HTERT RPE-1 (cell line): ENCODE data around the gene KCNJ8.
"Not testable (repeated sequence)": the region's sequence is repeated elsewhere in the genome, so short reads cannot be mapped to it uniquely, and the experiment has no call there.

Experiments
- in situ Hi-C: fragments of 300-500 bp; cut with MboI; formaldehyde crosslinking; loops from 4 replicates; pipeline ENCODE4 v1.14.3; 2020; ENCODE audit warnings: low sequenced_read_pairs

KCNJ8 gene

GRCh38 chr12:21774358-21775132 is at the start of gene KCNJ8:
Gene KCNJ8 (minus strand): TSS chr12:21774706. CDS start chr12:21773616, 1,090 bp downstream.
- in situ Hi-C loops: no loop called here

GRCh38 chr12:21823581-21823980 is 49.1 kb upstream of the KCNJ8 start:
- in situ Hi-C loops: no loop called here

GRCh38 chr12:21819678-21820077 is 45.2 kb upstream of the KCNJ8 start:
- in situ Hi-C loops: no loop called here

- in situ Hi-C loops: no loop called here
Measured at GRCh38 chr12:21819236-21819635, 44.7 kb upstream of the KCNJ8 start.

GRCh38 chr12:21818627-21819026 is 44.1 kb upstream of the KCNJ8 start:
- in situ Hi-C loops: no loop called here

- in situ Hi-C loops: no loop called here
Measured at GRCh38 chr12:21815306-21816062, 41.0 kb upstream of the KCNJ8 start.

- in situ Hi-C loops: no loop called here
Measured at GRCh38 chr12:21814814-21815213, 40.3 kb upstream of the KCNJ8 start.

GRCh38 chr12:21814327-21814726 is 39.8 kb upstream of the KCNJ8 start:
- in situ Hi-C loops: no loop called here

GRCh38 chr12:21813751-21814150 is 39.2 kb upstream of the KCNJ8 start:
- in situ Hi-C loops: no loop called here

GRCh38 chr12:21813125-21813524 is 38.6 kb upstream of the KCNJ8 start:
- in situ Hi-C loops: no loop called here

GRCh38 chr12:21812340-21812739 is 37.8 kb upstream of the KCNJ8 start:
- in situ Hi-C loops: not testable (repeated sequence)

GRCh38 chr12:21809100-21809499 is 34.6 kb upstream of the KCNJ8 start:
- in situ Hi-C loops: no loop called here

GRCh38 chr12:21806255-21806654 is 31.7 kb upstream of the KCNJ8 start:
- in situ Hi-C loops: no loop called here

- in situ Hi-C loops: no loop called here
Measured at GRCh38 chr12:21801522-21802288, 27.2 kb upstream of the KCNJ8 start.

GRCh38 chr12:21800011-21800410 is 25.5 kb upstream of the KCNJ8 start:
- in situ Hi-C loops: no loop called here

GRCh38 chr12:21797539-21797938 is 23.0 kb upstream of the KCNJ8 start:
- in situ Hi-C loops: no loop called here

GRCh38 chr12:21795648-21796328 is 21.3 kb upstream of the KCNJ8 start:
- in situ Hi-C loops: no loop called here

- in situ Hi-C loops: not testable (repeated sequence)
Measured at GRCh38 chr12:21794807-21795595, 20.5 kb upstream of the KCNJ8 start.

- in situ Hi-C loops: not testable (repeated sequence)
Measured at GRCh38 chr12:21789687-21790086, 15.2 kb upstream of the KCNJ8 start.
